Prostate gland (tissue), 2 donors: ENCODE results near the gene THRAP3. TPM values are rescaled to one million over a fixed set of nuclear protein-coding genes. Genes with fewer than 3 reads are reported as not detected.

Experiments
- DNase-seq: peaks from one replicate; pipeline ENCODE4 v3.0.0-alpha.2; 2019; ENCODE audit warnings: low spot score
- H3K27ac ChIP-seq, 2 donors: fragments of 200-600 bp; sonication (generic); 2 replicates each; pipeline ENCODE4 v1.5.1; 2017 to 2019
- H3K27me3 ChIP-seq: fragments of 200-600 bp; sonication (generic); replicated peaks from 2 replicates; pipeline ENCODE4 v1.5.1; 2019; ENCODE audit not compliant: insufficient read depth
- H3K36me3 ChIP-seq, 2 donors: fragments of 200-600 bp; sonication (generic); 1 replicate in 1 of 2; 2 replicates in 1 of 2; pipeline versions ENCODE4 v1.5.1 to v1.8.1; 2017 to 2019
- H3K4me1 ChIP-seq: fragments of 200-600 bp; sonication (generic); replicated peaks from 2 replicates; pipeline ENCODE4 v1.5.1; 2019
- H3K4me3 ChIP-seq, 2 donors: fragments of 200-600 bp; sonication (generic); 2 replicates each; pipeline ENCODE4 v1.5.1; 2017 to 2019
- H3K9me3 ChIP-seq: fragments of 200-600 bp; sonication (generic); 2 replicates; pipeline ENCODE4 v1.5.1; 2017
- POLR2A ChIP-seq: fragments of 450-650 bp; IDR thresholded peaks from one replicate; pipeline ENCODE4 v1.6.1; 2016; ENCODE audit warnings: antibody characterized with exemption, mild to moderate bottlenecking
- POLR2AphosphoS5 ChIP-seq: sonication (generic); formaldehyde crosslinking; IDR thresholded peaks from one replicate; pipeline ENCODE4 v1.6.1; 2017; ENCODE audit warnings: antibody characterized with exemption
- WGBS: methylation state at CpG from one replicate; pipeline ENCODE4 v1.1.5; 2018; 5-methylcytosine and 5-hydroxymethylcytosine counted together
- intact Hi-C: fragments of 100-400 bp; cut with DNase I; formaldehyde crosslinking; loops from one replicate; pipeline ENCODE4 v1.14.2; 2022
- total RNA-seq, 2 donors: library from RNA; depleted of rRNA; stranded (reverse); fragments of >200 nt; gene quantifications; one replicate each; pipeline ENCODE4 v1.1.0, GENCODE V29; 2016
- TF ChIP-seq, protein P1 (sequence below), 4 experiments: fragments of 200-600 bp in 2 of 4; fragments of 450-650 bp in 2 of 4; sonication (generic) in 2 of 4; IDR thresholded peaks; 1 replicate in 3 of 4; 2 replicates in 1 of 4; pipeline ENCODE4 v1.5.1; 2016 to 2019; ENCODE audit warnings: antibody characterized with exemption in 4 of 4, mild to moderate bottlenecking in 2 of 4, moderate library complexity in 2 of 4

Gene THRAP3
- total RNA-seq, 2 donors from 2014 or later, result 100 to 123 TPM

DNA sequence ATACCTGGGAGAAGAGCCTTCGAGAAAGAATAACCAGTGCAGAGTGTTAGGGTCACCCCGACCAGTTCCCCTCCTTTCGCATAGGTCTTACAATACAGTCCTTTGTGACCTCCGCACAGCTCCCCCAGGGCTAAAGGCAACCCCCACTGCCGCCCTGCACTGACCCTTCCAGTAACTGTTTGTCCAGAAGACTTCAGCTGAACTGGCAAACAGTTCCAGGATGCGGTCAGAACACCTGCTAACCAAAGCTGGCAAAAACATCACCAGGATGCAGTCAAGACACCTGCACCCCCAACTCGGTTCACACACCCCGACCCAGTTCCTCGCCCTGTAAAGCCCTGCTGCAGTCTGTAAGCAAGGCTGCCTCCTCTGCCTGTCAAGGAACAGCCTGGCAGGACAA lies 105.6 kb downstream of the THRAP3 start:
- TF ChIP-seq POLR2A, result no peak
- TF ChIP-seq POLR2AphosphoS5, result no peak
- TF ChIP-seq, protein P1, sequence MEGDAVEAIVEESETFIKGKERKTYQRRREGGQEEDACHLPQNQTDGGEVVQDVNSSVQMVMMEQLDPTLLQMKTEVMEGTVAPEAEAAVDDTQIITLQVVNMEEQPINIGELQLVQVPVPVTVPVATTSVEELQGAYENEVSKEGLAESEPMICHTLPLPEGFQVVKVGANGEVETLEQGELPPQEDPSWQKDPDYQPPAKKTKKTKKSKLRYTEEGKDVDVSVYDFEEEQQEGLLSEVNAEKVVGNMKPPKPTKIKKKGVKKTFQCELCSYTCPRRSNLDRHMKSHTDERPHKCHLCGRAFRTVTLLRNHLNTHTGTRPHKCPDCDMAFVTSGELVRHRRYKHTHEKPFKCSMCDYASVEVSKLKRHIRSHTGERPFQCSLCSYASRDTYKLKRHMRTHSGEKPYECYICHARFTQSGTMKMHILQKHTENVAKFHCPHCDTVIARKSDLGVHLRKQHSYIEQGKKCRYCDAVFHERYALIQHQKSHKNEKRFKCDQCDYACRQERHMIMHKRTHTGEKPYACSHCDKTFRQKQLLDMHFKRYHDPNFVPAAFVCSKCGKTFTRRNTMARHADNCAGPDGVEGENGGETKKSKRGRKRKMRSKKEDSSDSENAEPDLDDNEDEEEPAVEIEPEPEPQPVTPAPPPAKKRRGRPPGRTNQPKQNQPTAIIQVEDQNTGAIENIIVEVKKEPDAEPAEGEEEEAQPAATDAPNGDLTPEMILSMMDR (IDR thresholded peaks at IDR 0.05), result no peak
- no peak for DNase-seq
- intact Hi-C loops, result no loop called here
- 83% methylated on average over 9 of the region's 9 CpGs for WGBS
- H3K27me3 ChIP-seq, result no peaks in the 10 kb centered on the region
- H3K4me3 ChIP-seq, result no peak overlapping the region
- H3K9me3 ChIP-seq, result no peaks in the 10 kb centered on the region
- no peaks in the 10 kb centered on the region for H3K36me3 ChIP-seq
- H3K27ac ChIP-seq, result no peak overlapping the region
- H3K4me1 ChIP-seq, result no peaks in the 10 kb centered on the region

DNA sequence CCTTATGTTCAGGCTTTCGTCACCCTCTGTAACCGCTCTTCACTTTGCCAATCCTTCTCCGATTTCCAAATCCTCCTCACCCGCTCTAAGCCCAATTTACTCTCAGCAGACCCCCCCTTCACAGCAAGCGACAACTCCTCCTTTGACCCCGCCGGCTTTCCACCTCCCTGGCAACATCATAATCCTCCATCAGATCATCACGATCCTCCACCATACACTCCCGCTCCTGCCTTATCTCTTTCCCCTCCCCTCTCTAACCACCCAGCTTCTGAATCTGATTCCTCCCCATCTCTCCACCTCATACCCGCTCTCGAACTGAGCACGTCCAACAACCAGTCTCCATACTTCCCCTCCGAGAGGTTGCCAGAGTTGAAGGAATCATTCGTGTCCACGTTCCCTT lies 106.7 kb downstream of the THRAP3 start:
- no peak for TF ChIP-seq POLR2AphosphoS5
- no peak for TF ChIP-seq POLR2A
- TF ChIP-seq, protein P1 (IDR thresholded peaks at IDR 0.05), result no peak
- Histone ChIP-seq H3K4me1 (no peaks in the 10 kb centered on the region), H3K4me3 (no peak overlapping the region), H3K9me3 (no peaks in the 10 kb centered on the region), H3K27me3 (no peaks in the 10 kb centered on the region), H3K27ac (no peak overlapping the region), H3K36me3 (no peaks in the 10 kb centered on the region)
- DNase-seq, result no peak
- 90% methylated on average over 15 of the region's 15 CpGs for WGBS
- intact Hi-C loops, result no loop called here

DNA sequence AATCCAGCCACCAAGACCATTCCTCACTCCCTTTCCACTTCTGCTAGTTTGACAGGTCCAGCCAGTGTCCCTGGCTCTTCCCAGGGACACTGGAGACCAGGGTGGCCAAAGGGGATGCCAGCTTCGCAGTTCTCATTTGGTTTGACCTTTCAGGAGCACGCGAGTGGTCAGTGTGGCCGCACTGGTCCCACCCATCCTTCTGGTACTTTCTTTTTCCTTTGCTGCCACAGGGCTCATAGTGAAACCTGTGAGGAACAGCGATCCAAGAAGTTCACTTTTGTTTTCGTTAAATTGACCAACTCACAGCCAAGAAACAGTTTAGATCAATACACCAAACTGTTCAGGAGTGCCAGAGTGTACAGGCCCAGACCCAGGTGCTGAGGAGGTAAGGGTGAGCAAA lies 113.6 kb downstream of the THRAP3 start:
- Histone ChIP-seq H3K36me3 (no peaks in the 10 kb centered on the region), H3K4me3 (no peak overlapping the region), H3K27ac (no peak overlapping the region), H3K9me3 (no peaks in the 10 kb centered on the region), H3K4me1 (no peaks in the 10 kb centered on the region), H3K27me3 (no peaks in the 10 kb centered on the region)
- TF ChIP-seq POLR2AphosphoS5 (no peak), POLR2A (no peak)
- TF ChIP-seq, protein P1 (IDR thresholded peaks at IDR 0.05), result no peak
- intact Hi-C loops, result no loop called here
- WGBS, result 89% methylated on average over 6 of the region's 6 CpGs
- DNase-seq, result no peak

DNA sequence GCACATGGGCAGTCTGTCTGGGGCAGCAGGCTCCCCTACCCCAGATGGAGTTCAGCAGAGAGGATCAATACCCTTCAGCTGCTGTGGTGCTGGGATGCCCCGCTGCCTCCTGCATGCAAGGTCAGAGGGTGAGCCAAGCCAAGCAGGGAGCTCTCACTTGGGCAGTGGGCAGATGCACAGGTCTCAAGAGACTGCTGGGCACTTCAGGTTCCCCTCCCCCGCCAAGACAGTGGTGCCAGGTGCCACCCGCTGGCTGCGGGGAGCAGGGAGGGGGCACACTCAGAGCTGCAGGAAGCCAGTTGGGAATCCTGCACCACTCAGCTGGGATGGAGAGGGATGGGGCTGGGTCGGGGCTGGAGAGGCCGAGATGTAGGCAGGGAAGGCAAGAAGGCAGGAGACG lies 115.0 kb downstream of the THRAP3 start:
- H3K9me3 ChIP-seq, result no peaks in the 10 kb centered on the region
- H3K4me1 ChIP-seq, result no peaks in the 10 kb centered on the region
- intact Hi-C loops, result no loop called here
- H3K4me3 ChIP-seq, result no peak overlapping the region
- H3K36me3 ChIP-seq, result no peaks in the 10 kb centered on the region
- no peaks in the 10 kb centered on the region for H3K27me3 ChIP-seq
- WGBS, result 79% methylated on average over 7 of the region's 7 CpGs
- H3K27ac ChIP-seq, result no peak overlapping the region
- DNase-seq, result no peak
- no peak for TF ChIP-seq POLR2AphosphoS5
- TF ChIP-seq, protein P1 (IDR thresholded peaks at IDR 0.05), result no peak
- no peak for TF ChIP-seq POLR2A

DNA sequence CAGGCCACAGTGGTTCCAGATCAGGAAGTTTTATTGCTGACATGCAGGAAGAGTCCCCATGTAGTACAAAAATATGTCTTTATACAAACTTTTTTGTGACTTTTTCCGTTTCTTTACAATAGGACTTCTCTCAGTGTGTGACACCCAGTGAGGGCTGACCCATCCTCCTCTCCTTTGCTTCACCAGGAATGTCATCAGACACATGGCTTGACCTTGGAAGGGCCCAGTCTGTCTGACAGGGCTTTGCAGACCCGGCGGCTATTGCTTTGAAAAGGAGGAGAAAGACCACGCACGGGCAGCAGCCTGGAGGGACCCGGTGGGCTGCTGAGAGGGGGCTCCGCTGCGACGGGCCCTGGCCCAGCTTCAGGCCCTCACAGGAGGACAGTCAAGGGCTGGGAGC lies 115.4 kb downstream of the THRAP3 start:
- Histone ChIP-seq H3K4me3 (no peak overlapping the region), H3K4me1 (no peaks in the 10 kb centered on the region), H3K27me3 (no peaks in the 10 kb centered on the region), H3K27ac (no peak overlapping the region), H3K36me3 (no peaks in the 10 kb centered on the region), H3K9me3 (no peaks in the 10 kb centered on the region)
- no peak for TF ChIP-seq POLR2A
- TF ChIP-seq, protein P1 (IDR thresholded peaks at IDR 0.05), result no peak
- TF ChIP-seq POLR2AphosphoS5, result no peak
- whole genome bisulfite sequencing, result 82% methylated on average over 9 of the region's 9 CpGs
- intact Hi-C loops, result no loop called here
- no peak for DNase-seq
